K562 (cell line): ENCODE results near the gene PRSS38. TPM values are rescaled to one million over a fixed set of nuclear protein-coding genes. Genes with fewer than 3 reads are reported as not detected.

Source experiments
- ATAC-seq: fragments of 200-7000 bp; cut with Tn5 transposase; 3 replicates; pipeline ENCODE4 v1.9.1; 2020; ENCODE audit warnings: moderate library complexity
- BruUV-seq: library from RNA; stranded (reverse); fragments of 400-500 nt; replicated peaks from 2 replicates; lab custom pipeline; 2021; lab: Mats Ljungman, UMichigan
- CTCF ChIA-PET: fragments of 300-600 bp; formaldehyde crosslinking; extraction: SDS; loops from one replicate; lab custom pipeline; 2021; ENCODE audit warnings: low intra/inter-chr PET ratio; lab: Yijun Ruan, JAX
- POLR2A ChIA-PET: fragments of 300-600, 350-650 bp; sonication (Branson Sonifier 250); formaldehyde crosslinking; extraction: SDS; loops from one replicate; lab custom pipeline; 2021; ENCODE audit warnings: antibody characterized with exemption, inconsistent platforms; lab: Yijun Ruan, JAX
- DNase-seq, 4 experiments: peaks; one replicate each; pipeline versions ENCODE4 v3.0.0 to v3.0.0-alpha.2; 2011 to 2018; ENCODE audit warnings: low spot score in 3 of 4, mixed read lengths in 3 of 4; ENCODE audit errors: extremely low read depth in 1 of 4
- FAIRE-seq: peaks from 2 replicates; lab custom pipeline; 2011; peaks lifted over from hg19 to GRCh38; lab: Jason Lieb, UNC
- H2AFZ ChIP-seq: 2 replicates; pipeline ENCODE4 v1.6.0; 2011; ENCODE audit warnings: low read depth, low read length, control low read depth, inconsistent platforms
- H3K27ac ChIP-seq: fragments of 200-600 bp; 3 replicates; pipeline ENCODE4 v1.8.0; 2011; ENCODE audit warnings: low read depth, mild to moderate bottlenecking, control low read depth, inconsistent platforms, low read length, moderate library complexity, mixed read lengths; ENCODE audit errors: extremely low read depth
- H3K27me3 ChIP-seq, 2 experiments: fragments of 300-600 bp in 1 of 2; 2 replicates in 1 of 2; 3 replicates in 1 of 2; pipeline versions ENCODE4 v1.6.0 to v1.8.0; 2011; ENCODE audit warnings: inconsistent platforms in 2 of 2, low read length in 2 of 2, mild to moderate bottlenecking in 1 of 2, mixed read lengths in 1 of 2, moderate library complexity in 1 of 2; ENCODE audit not compliant: control insufficient read depth in 2 of 2, insufficient read depth in 2 of 2
- H3K36me3 ChIP-seq: fragments of 300-600 bp; 3 replicates; pipeline ENCODE4 v1.8.0; 2011; ENCODE audit warnings: mild to moderate bottlenecking, low read length, inconsistent platforms; ENCODE audit not compliant: control insufficient read depth, insufficient read depth
- H3K4me1 ChIP-seq, 2 experiments: fragments of 200-600 bp in 1 of 2; replicated peaks in 1 of 2; 2 replicates in 1 of 2; 3 replicates in 1 of 2; pipeline versions ENCODE4 v1.5.1 to v1.8.0; 2011; ENCODE audit warnings: inconsistent platforms in 2 of 2, low read length in 2 of 2, mild to moderate bottlenecking in 1 of 2, mixed read lengths in 1 of 2, moderate library complexity in 1 of 2; ENCODE audit not compliant: control insufficient read depth in 2 of 2, insufficient read depth in 2 of 2
- H3K4me2 ChIP-seq: 2 replicates; pipeline ENCODE4 v1.6.1; 2011; ENCODE audit warnings: low read length, control low read depth, inconsistent platforms, mixed read lengths; ENCODE audit not compliant: insufficient read depth
- H3K4me3 ChIP-seq: fragments of 200-600 bp; sonication (generic), shearing (Covaris generic); 2 replicates; pipeline ENCODE4 v1.5.1; 2016; ENCODE audit warnings: control low read depth, inconsistent platforms
- H3K79me2 ChIP-seq: fragments of 200-600 bp; 3 replicates; pipeline ENCODE4 v1.8.0; 2011; ENCODE audit warnings: low read length, inconsistent platforms; ENCODE audit not compliant: control insufficient read depth, insufficient read depth
- H3K9ac ChIP-seq, 2 experiments: 2 replicates each; pipeline versions ENCODE4 v1.6.0 to v1.6.1; 2011; ENCODE audit warnings: low read depth in 2 of 2, low read length in 2 of 2, control low read depth in 1 of 2, inconsistent platforms in 1 of 2, mild to moderate bottlenecking in 1 of 2, mixed read lengths in 1 of 2; ENCODE audit not compliant: insufficient read depth in 1 of 2
- H3K9me1 ChIP-seq: one replicate; pipeline ENCODE4 v1.6.0; 2011; ENCODE audit warnings: inconsistent platforms, mild to moderate bottlenecking, low read length, moderate library complexity; ENCODE audit not compliant: control insufficient read depth, insufficient read depth
- H3K9me3 ChIP-seq: replicated peaks from 2 replicates; pipeline ENCODE4 v1.5.1; 2011; ENCODE audit warnings: low read depth, low read length, inconsistent platforms; ENCODE audit not compliant: control insufficient read depth, insufficient read depth
- H4K20me1 ChIP-seq: replicated peaks from 2 replicates; pipeline ENCODE4 v1.6.1; 2011; ENCODE audit warnings: low read length, inconsistent platforms, mixed read lengths; ENCODE audit not compliant: control insufficient read depth, insufficient read depth
- CBX3 ChIP-seq, 2 experiments: IDR thresholded peaks; 1 replicate in 1 of 2; 2 replicates in 1 of 2; pipeline ENCODE4 v1.6.1; 2012; ENCODE audit warnings: inconsistent platforms in 2 of 2, low read length in 2 of 2, borderline replicate concordance in 1 of 2, control low read depth in 1 of 2
- GTF2E2 ChIP-seq: fragments of 200-800 bp; sonication (Bioruptor generic); IDR thresholded peaks from 2 replicates; pipeline ENCODE4 v1.6.1; 2016; ENCODE audit warnings: missing genetic modification characterization, missing compliant biosample characterization
- HDAC2 ChIP-seq: fragments of 450-650 bp; IDR thresholded peaks from 2 replicates; pipeline ENCODE4 v1.6.1; 2016; ENCODE audit warnings: mild to moderate bottlenecking
- NFATC3 ChIP-seq: fragments of 450-650 bp; IDR thresholded peaks from 2 replicates; pipeline ENCODE4 v1.6.1; 2017; ENCODE audit warnings: mild to moderate bottlenecking
- OTX1 ChIP-seq: fragments of 450-650 bp; formaldehyde crosslinking; IDR thresholded peaks from 2 replicates; pipeline ENCODE4 v1.4.0; 2022; ENCODE audit warnings: mild to moderate bottlenecking
- SRF ChIP-seq, 2 experiments: fragments of 250-450, 450-650 bp in 1 of 2; sonication (Bioruptor Pico) in 1 of 2; sonication (generic) in 1 of 2; formaldehyde crosslinking; IDR thresholded peaks; 2 replicates each; pipeline versions ENCODE4 v1.5.0 to v1.5.1; 2020 to 2022; ENCODE audit warnings: mild to moderate bottlenecking in 1 of 2, missing genetic modification reagents in 1 of 2
- TGIF2 ChIP-seq: sonication (generic); formaldehyde crosslinking; IDR thresholded peaks from 2 replicates; pipeline ENCODE4 v1.8.1; 2022; ENCODE audit warnings: mild to moderate bottlenecking, missing genetic modification reagents, moderate library complexity
- TRIM24 ChIP-seq, 2 experiments: fragments of 450-650 bp; IDR thresholded peaks; 2 replicates each; pipeline ENCODE4 v1.6.1; 2016
- ZKSCAN1 ChIP-seq: fragments of 150-350 bp; IDR thresholded peaks from 2 replicates; pipeline ENCODE4 v1.6.1; 2016; ENCODE audit warnings: low read depth, low read length
- ZNF407 ChIP-seq: fragments of 450-650 bp; IDR thresholded peaks from 2 replicates; pipeline ENCODE4 v1.6.1; 2016; ENCODE audit warnings: low read depth
- ZNF644 ChIP-seq: fragments of 200-800 bp; sonication (Bioruptor generic); IDR thresholded peaks from 2 replicates; pipeline ENCODE4 v1.6.1; 2016; ENCODE audit warnings: low read depth, missing genetic modification characterization, missing compliant biosample characterization
- WGBS: fragments of 100-300 bp; shearing (Covaris generic); methylation state at CpG from one replicate; pipeline ENCODE4 v1.1.6; 2016; ENCODE audit warnings: low coverage, mixed read lengths; ENCODE audit not compliant: insufficient coverage; ENCODE audit errors: missing lambda C conversion rate; 5-methylcytosine and 5-hydroxymethylcytosine counted together
- in situ Hi-C: fragments of 300-500 bp; cut with MboI; formaldehyde crosslinking; loops from 4 replicates; pipeline ENCODE4 v1.15.0; 2018; ENCODE audit warnings: inconsistent platforms, mixed read lengths
- intact Hi-C: fragments of 100-400 bp; cut with micrococcal nuclease; formaldehyde crosslinking; loops from 2 replicates; pipeline ENCODE4 v1.14.2; 2022
- polyA plus RNA-seq, 8 experiments: library from polyadenylated mRNA; depleted of rRNA in 4 of 8; stranded (reverse) in 5 of 8; unstranded in 3 of 8; fragments of >200 nt; fragmentation: Nextera tagmentation in 2 of 8; fragmentation: Illumina TruSeq in 1 of 8; extraction: Ambion mirVana in 2 of 8; extraction: Trizol in 1 of 8; gene quantifications; 2 replicates each; pipeline versions ENCODE4 v1.2.1 to v1.2.3, GENCODE V29; 2011 to 2014; ENCODE audit warnings: inconsistent platforms in 1 of 8, missing spikeins in 1 of 8
- total RNA-seq, 7 experiments: library from RNA; depleted of rRNA in 6 of 7; stranded (reverse); fragments of >200 nt in 6 of 7; fragmentation: Illumina TruSeq in 2 of 7; extraction: Trizol in 2 of 7; gene quantifications; 2 replicates each; pipeline versions ENCODE4 v1.2.1 to v1.2.3, GENCODE V29; 2011 to 2021; ENCODE audit warnings: low replicate concordance in 1 of 7
- TF ChIP-seq, protein P1 (sequence below): fragments of 250-450 bp; sonication (Bioruptor Pico); IDR thresholded peaks from 2 replicates; pipeline ENCODE4 v1.4.0; 2020; ENCODE audit warnings: mild to moderate bottlenecking, moderate library complexity

The PRSS38 gene
- total and polyA plus RNA-seq, 9 of the 15 experiments (the other 6 are each of a cell fraction or from before 2014, with no cell fraction given), result 0.09 to 0.14 TPM; not detected in 7

DNA sequence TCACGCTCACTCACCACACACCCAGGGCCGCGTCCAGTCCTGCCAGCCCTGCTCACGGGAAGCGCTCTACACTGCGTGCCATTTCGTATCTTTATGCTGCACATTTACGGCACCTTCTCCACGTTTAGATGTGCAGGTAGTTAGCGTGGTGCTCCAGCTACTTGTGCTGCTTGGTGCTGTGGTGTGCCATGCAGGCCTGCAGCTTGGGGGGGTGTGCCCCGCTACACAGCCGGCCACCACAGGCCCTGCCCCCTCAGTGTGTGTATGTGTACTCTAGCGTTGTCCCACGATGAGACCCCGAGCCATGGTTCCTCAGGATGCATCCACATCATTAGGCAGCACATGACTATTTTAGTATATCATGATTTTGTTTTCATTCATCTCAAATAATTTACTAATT, 41.9 kb upstream of the PRSS38 start:
- H3K4me3 ChIP-seq, result no peak overlapping the region
- H3K36me3 ChIP-seq, result peaks cover 29% of the 10 kb centered on the region; the same call in 2 of the 3 replicates
- no peaks in the 10 kb centered on the region for H3K79me2 ChIP-seq
- peaks cover 0 to 7% of the 10 kb centered on the region in 2 experiments; a peak in 1 of 5 replicates for H3K4me1 ChIP-seq
- intact Hi-C loops, result no loop called here
- no TSS peak for BruUV-seq
- peaks cover 6% of the 10 kb centered on the region; the same call in 1 of the 2 replicates for H4K20me1 ChIP-seq
- no peak overlapping the region for H3K4me2 ChIP-seq
- peaks cover 3% of the 10 kb centered on the region for H3K9me1 ChIP-seq
- DNase-seq (no peak), FAIRE-seq (no peak), ATAC-seq (no peak)
- no peaks in the 10 kb centered on the region for H3K9me3 ChIP-seq
- H3K9ac ChIP-seq, result no peak overlapping the region; a peak in 1 of 4 replicates
- no peaks in the 10 kb centered on the region for H3K27me3 ChIP-seq
- WGBS, result 87% methylated on average over 15 of the region's 15 CpGs
- in situ Hi-C loops, result no loop called here
- ChIA-PET CTCF (no interaction called here), POLR2A (interaction anchor here (0.6 kb wide), 1 partner anchor 150 kb away, joined by 3 read pairs; no protein-coding TSS in a partner anchor)
- no peak overlapping the region for H2AFZ ChIP-seq
- H3K27ac ChIP-seq, result no peak overlapping the region
- TF ChIP-seq, protein P1, sequence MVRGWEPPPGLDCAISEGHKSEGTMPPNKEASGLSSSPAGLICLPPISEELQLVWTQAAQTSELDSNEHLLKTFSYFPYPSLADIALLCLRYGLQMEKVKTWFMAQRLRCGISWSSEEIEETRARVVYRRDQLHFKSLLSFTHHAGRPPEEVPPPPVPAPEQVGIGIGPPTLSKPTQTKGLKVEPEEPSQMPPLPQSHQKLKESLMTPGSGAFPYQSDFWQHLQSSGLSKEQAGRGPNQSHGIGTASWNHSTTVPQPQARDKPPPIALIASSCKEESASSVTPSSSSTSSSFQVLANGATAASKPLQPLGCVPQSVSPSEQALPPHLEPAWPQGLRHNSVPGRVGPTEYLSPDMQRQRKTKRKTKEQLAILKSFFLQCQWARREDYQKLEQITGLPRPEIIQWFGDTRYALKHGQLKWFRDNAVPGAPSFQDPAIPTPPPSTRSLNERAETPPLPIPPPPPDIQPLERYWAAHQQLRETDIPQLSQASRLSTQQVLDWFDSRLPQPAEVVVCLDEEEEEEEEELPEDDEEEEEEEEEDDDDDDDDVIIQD, result no peak
- TF ChIP-seq ZNF407, result no peak
- TF ChIP-seq HDAC2, result no peak
- no peak for TF ChIP-seq ZNF644 (tag)
- no peak for TF ChIP-seq SRF (CRISPR knock-in tag; IDR thresholded peaks at IDR 0.05)
- TF ChIP-seq NFATC3, result no peak
- TF ChIP-seq TRIM24 (IDR thresholded peaks at IDR 0.05), result no peak
- TF ChIP-seq OTX1 (CRISPR knock-in tag), result no peak
- no peak for TF ChIP-seq CBX3 (IDR thresholded peaks at IDR 0.05; ENCODE audit: borderline replicate concordance in 1 of 2, low read length in 2 of 2)
- TF ChIP-seq GTF2E2 (tag), result no peak
- TF ChIP-seq TGIF2, result no peak
- no peak for TF ChIP-seq ZKSCAN1
